ENCODE data around the gene PPP1R15B. TPM values are rescaled to one million over a fixed set of nuclear protein-coding genes. Genes with fewer than 3 reads are reported as not detected.

PPP1R15B gene
- total RNA-seq, 1 donor from 2014 or later, result 23.4 TPM

- Histone ChIP-seq H3K27me3 (ENCODE audit: control insufficient read depth, insufficient read depth, low read length) (no peaks in the 10 kb centered on the region), H3K36me3 (ENCODE audit: control insufficient read depth, insufficient read depth, low read length) (peaks cover 9% of the 10 kb centered on the region), H3K4me3 (ENCODE audit: low read depth, low read length) (peak overlapping the region; percentile 99)
- FAIRE-seq, result no peak
- no peak for DNase-seq (ENCODE audit: low read depth)
- TF ChIP-seq, protein P1, sequence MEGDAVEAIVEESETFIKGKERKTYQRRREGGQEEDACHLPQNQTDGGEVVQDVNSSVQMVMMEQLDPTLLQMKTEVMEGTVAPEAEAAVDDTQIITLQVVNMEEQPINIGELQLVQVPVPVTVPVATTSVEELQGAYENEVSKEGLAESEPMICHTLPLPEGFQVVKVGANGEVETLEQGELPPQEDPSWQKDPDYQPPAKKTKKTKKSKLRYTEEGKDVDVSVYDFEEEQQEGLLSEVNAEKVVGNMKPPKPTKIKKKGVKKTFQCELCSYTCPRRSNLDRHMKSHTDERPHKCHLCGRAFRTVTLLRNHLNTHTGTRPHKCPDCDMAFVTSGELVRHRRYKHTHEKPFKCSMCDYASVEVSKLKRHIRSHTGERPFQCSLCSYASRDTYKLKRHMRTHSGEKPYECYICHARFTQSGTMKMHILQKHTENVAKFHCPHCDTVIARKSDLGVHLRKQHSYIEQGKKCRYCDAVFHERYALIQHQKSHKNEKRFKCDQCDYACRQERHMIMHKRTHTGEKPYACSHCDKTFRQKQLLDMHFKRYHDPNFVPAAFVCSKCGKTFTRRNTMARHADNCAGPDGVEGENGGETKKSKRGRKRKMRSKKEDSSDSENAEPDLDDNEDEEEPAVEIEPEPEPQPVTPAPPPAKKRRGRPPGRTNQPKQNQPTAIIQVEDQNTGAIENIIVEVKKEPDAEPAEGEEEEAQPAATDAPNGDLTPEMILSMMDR (IDR thresholded peaks at IDR 0.05; ENCODE audit: insufficient read depth, low read length, severe bottlenecking), result no peak
These were observed 1.6 kb downstream of the PPP1R15B start for GRCh38 chr1:204409836-204410687.

DNA sequence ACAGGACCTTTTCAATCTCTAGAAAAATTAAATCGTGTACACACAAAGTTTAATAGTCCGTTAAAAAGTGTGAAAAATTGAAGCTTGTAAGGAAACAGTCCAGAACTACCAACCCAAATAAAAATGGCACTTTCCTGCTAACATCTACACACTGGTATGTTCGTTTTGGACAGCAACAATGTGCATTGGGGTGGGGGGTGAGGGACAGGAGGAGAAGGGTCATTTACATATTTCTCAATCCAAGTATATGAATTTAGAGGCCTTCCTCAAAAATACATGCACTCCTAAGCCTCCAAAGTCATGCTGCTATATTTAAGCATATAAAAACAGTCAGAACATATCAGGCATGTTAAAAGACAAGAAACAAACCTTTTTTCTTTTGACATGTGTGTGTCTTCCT, 2.5 kb downstream of the PPP1R15B start:
- DNase-seq (ENCODE audit: low read depth), result no peak
- FAIRE-seq, result no peak
- no peaks in the 10 kb centered on the region for H3K27me3 ChIP-seq (ENCODE audit: control insufficient read depth, insufficient read depth, low read length)
- peak overlapping the region; percentile 99 for H3K4me3 ChIP-seq (ENCODE audit: low read depth, low read length)
- TF ChIP-seq, protein P1 (IDR thresholded peaks at IDR 0.05; ENCODE audit: insufficient read depth, low read length, severe bottlenecking), result no peak
- H3K36me3 ChIP-seq (ENCODE audit: control insufficient read depth, insufficient read depth, low read length), result peaks cover 9% of the 10 kb centered on the region

DNA sequence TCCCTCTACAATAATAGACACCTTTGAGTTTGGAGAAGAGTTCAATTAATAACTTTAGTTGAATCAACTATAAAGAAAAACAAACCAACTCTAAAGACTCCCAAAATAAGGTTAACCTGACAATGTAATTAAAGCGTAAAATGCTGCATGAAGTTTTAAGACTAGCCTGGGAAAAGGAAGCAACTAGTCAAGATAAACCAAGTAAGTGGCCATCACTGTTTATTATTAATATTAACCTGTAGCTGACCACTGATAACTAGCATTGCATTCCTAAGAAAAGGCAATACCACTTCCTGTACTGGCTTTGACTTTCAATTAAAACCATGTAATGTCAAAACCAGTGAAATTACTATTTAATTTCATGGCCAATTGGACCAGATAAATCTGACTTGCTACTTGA, 3.0 kb downstream of the PPP1R15B start:
- DNase-seq (ENCODE audit: low read depth), result no peak
- peaks cover 12% of the 10 kb centered on the region for H3K36me3 ChIP-seq (ENCODE audit: control insufficient read depth, insufficient read depth, low read length)
- peak overlapping the region; percentile 99 for H3K4me3 ChIP-seq (ENCODE audit: low read depth, low read length)
- no peak for FAIRE-seq
- H3K27me3 ChIP-seq (ENCODE audit: control insufficient read depth, insufficient read depth, low read length), result no peaks in the 10 kb centered on the region
- TF ChIP-seq, protein P1 (IDR thresholded peaks at IDR 0.05; ENCODE audit: insufficient read depth, low read length, severe bottlenecking), result no peak

GRCh38 chr1:204408074-204408507, 3.5 kb downstream of the PPP1R15B start:
- peaks cover 12% of the 10 kb centered on the region for H3K36me3 ChIP-seq (ENCODE audit: control insufficient read depth, insufficient read depth, low read length)
- peak; percentile 47 for DNase-seq (ENCODE audit: low read depth)

GRCh38 chr1:204407295-204407971, 4.2 kb downstream of the PPP1R15B start:
- Histone ChIP-seq H3K36me3 (ENCODE audit: control insufficient read depth, insufficient read depth, low read length) (peaks cover 12% of the 10 kb centered on the region), H3K27me3 (ENCODE audit: control insufficient read depth, insufficient read depth, low read length) (no peaks in the 10 kb centered on the region), H3K4me3 (ENCODE audit: low read depth, low read length) (peak overlapping the region; percentile 99)
- FAIRE-seq (no peak), DNase-seq (ENCODE audit: low read depth) (no peak)
- TF ChIP-seq, protein P1 (IDR thresholded peaks at IDR 0.05; ENCODE audit: insufficient read depth, low read length, severe bottlenecking), result no peak

More at GRCh38 chr1:204408074-204408507, 3.5 kb downstream of the PPP1R15B start:
- no peak for FAIRE-seq
- H3K4me3 ChIP-seq (ENCODE audit: low read depth, low read length), result peak overlapping the region; percentile 99
- TF ChIP-seq, protein P1 (IDR thresholded peaks at IDR 0.05; ENCODE audit: insufficient read depth, low read length, severe bottlenecking), result no peak
- H3K27me3 ChIP-seq (ENCODE audit: control insufficient read depth, insufficient read depth, low read length), result no peaks in the 10 kb centered on the region

Data from bronchial epithelial cell (primary cell).